Ishikawa (cell line): Measurements from ENCODE around the gene SLC22A14.

Source experiments
- CEBPB ChIP-seq: IDR thresholded peaks from 2 replicates; pipeline ENCODE4 v1.6.1; 2012
- MAX ChIP-seq: IDR thresholded peaks from 2 replicates; pipeline ENCODE4 v1.6.1; 2012
- TF ChIP-seq, protein P1 (sequence below): IDR thresholded peaks from 2 replicates; pipeline ENCODE4 v1.6.1; 2012; ENCODE audit warnings: low read depth, mild to moderate bottlenecking

- no peak for TF ChIP-seq MAX
- no peak for TF ChIP-seq CEBPB
- TF ChIP-seq, protein P1, sequence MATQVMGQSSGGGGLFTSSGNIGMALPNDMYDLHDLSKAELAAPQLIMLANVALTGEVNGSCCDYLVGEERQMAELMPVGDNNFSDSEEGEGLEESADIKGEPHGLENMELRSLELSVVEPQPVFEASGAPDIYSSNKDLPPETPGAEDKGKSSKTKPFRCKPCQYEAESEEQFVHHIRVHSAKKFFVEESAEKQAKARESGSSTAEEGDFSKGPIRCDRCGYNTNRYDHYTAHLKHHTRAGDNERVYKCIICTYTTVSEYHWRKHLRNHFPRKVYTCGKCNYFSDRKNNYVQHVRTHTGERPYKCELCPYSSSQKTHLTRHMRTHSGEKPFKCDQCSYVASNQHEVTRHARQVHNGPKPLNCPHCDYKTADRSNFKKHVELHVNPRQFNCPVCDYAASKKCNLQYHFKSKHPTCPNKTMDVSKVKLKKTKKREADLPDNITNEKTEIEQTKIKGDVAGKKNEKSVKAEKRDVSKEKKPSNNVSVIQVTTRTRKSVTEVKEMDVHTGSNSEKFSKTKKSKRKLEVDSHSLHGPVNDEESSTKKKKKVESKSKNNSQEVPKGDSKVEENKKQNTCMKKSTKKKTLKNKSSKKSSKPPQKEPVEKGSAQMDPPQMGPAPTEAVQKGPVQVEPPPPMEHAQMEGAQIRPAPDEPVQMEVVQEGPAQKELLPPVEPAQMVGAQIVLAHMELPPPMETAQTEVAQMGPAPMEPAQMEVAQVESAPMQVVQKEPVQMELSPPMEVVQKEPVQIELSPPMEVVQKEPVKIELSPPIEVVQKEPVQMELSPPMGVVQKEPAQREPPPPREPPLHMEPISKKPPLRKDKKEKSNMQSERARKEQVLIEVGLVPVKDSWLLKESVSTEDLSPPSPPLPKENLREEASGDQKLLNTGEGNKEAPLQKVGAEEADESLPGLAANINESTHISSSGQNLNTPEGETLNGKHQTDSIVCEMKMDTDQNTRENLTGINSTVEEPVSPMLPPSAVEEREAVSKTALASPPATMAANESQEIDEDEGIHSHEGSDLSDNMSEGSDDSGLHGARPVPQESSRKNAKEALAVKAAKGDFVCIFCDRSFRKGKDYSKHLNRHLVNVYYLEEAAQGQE, result no peak
Measured at GRCh38 chr3:38235466-38235865, 46.6 kb upstream of the SLC22A14 start.
